ENCODE results near the gene SGTA.

The SGTA gene

DNA sequence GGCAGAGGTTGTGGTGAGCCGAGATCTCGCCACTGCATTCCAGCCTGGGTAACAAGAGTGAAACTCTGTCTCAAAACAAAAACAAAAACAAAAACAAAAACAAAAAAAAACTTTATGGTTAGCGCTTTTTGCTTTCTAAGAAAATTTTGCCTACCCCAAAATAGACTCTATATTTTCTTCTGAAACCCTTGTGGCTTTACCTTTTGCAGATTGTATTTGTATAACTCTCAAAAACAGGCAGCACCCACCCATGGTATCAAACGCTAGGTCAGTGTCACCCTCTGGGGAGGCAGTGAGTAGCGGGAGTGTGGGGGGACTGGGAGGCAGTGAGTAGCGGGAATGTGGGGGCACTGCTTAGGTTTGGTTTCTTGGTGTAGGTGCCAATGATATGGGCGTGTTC is 35.7 kb downstream of the SGTA start:
- DNase-seq (ENCODE audit: insufficient read length, low spot score) (no peak), FAIRE-seq (peak; percentile 76)
- TF ChIP-seq PAX5 (IDR thresholded peaks at IDR 0.05; ENCODE audit: insufficient read depth, low read length, severe bottlenecking) (no peak), POU2F2 (IDR thresholded peaks at IDR 0.05; ENCODE audit: low read depth, low read length) (no peak), TAF1 (IDR thresholded peaks at IDR 0.05; ENCODE audit: low read depth, low read length) (no peak), SPI1 (IDR thresholded peaks at IDR 0.05; ENCODE audit: low read depth, low read length) (no peak), POLR2AphosphoS5 (IDR thresholded peaks at IDR 0.05; ENCODE audit: low read depth, low read length) (no peak), POLR2A (IDR thresholded peaks at IDR 0.05; ENCODE audit: low read depth, low read length) (no peak)

DNA sequence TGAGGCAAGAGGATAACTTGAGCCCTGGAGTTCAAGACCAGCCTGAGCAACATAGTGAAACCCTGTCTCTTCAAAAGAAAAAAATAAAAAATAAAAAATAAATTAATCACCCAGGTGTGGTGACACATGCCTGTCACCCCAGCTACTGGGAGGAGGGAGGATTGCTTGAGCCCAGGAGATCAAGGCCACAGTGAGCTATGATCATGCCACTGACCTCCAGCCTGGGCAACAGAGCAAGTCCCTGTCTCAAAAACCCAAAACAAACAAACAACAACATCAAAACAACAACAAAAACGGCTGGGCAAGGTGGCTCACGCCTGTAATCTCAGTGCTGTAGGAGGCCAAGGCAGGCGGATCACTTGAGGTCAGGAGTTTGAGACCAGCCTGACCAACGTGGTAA is 39.0 kb downstream of the SGTA start:
- no peak for DNase-seq (ENCODE audit: insufficient read length, low spot score)
- FAIRE-seq, result no peak
- TF ChIP-seq TAF1 (IDR thresholded peaks at IDR 0.05; ENCODE audit: low read depth, low read length) (no peak), PAX5 (IDR thresholded peaks at IDR 0.05; ENCODE audit: insufficient read depth, low read length, severe bottlenecking) (no peak), POLR2AphosphoS5 (IDR thresholded peaks at IDR 0.05; ENCODE audit: low read depth, low read length) (no peak), POLR2A (IDR thresholded peaks at IDR 0.05; ENCODE audit: low read depth, low read length) (no peak), POU2F2 (IDR thresholded peaks at IDR 0.05; ENCODE audit: low read depth, low read length) (no peak), SPI1 (IDR thresholded peaks at IDR 0.05; ENCODE audit: low read depth, low read length) (no peak)

DNA sequence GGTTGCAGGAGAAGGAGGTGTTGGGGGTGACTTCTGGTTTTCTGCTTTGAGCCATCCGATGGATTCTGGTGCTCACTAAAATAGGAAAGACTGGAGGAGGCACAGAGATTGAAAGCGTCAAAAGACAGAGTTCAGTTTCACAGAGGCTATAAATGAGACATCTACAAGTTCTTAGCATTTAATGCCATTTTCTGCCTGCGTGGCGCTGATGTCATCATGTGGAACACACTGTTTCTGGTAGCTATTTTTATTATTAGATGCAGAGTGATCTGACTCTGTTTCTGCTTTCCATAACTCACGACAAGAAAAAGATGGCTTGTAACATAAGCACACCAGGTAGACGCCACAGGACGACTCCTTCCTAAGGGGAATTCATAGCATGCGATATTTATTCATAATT is 40.0 kb downstream of the SGTA start:
- TF ChIP-seq TAF1 (IDR thresholded peaks at IDR 0.05; ENCODE audit: low read depth, low read length), result no peak
- no peak for TF ChIP-seq PAX5 (IDR thresholded peaks at IDR 0.05; ENCODE audit: insufficient read depth, low read length, severe bottlenecking)
- TF ChIP-seq POLR2A (IDR thresholded peaks at IDR 0.05; ENCODE audit: low read depth, low read length), result no peak
- TF ChIP-seq SPI1 (IDR thresholded peaks at IDR 0.05; ENCODE audit: low read depth, low read length), result no peak
- no peak for TF ChIP-seq POLR2AphosphoS5 (IDR thresholded peaks at IDR 0.05; ENCODE audit: low read depth, low read length)
- TF ChIP-seq POU2F2 (IDR thresholded peaks at IDR 0.05; ENCODE audit: low read depth, low read length), result no peak
- DNase-seq (ENCODE audit: insufficient read length, low spot score) (no peak), FAIRE-seq (no peak)

DNA sequence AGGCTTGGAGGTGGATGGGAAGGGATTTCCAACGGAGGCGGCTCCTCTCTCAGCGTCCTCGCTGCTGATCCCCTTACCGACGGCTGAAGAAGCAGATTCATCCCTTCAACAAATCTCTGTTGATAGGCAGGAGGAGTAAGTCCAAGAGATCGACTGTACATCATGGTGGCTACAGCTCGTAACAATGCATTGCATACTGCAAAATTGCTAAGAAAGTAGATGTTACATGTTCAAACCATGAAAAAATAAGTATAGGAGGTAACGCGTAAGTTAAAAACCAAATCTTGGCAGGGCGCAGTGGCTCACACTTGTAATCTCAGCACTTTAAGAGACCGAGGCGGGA is 42.8 kb downstream of the SGTA start:
- TF ChIP-seq POLR2A (IDR thresholded peaks at IDR 0.05; ENCODE audit: low read depth, low read length) (no peak), PAX5 (IDR thresholded peaks at IDR 0.05; ENCODE audit: insufficient read depth, low read length, severe bottlenecking) (no peak), POU2F2 (IDR thresholded peaks at IDR 0.05; ENCODE audit: low read depth, low read length) (no peak), SPI1 (IDR thresholded peaks at IDR 0.05; ENCODE audit: low read depth, low read length) (no peak), POLR2AphosphoS5 (IDR thresholded peaks at IDR 0.05; ENCODE audit: low read depth, low read length) (no peak), TAF1 (IDR thresholded peaks at IDR 0.05; ENCODE audit: low read depth, low read length) (no peak)
- DNase-seq (ENCODE audit: insufficient read length, low spot score), result no peak
- no peak for FAIRE-seq

DNA sequence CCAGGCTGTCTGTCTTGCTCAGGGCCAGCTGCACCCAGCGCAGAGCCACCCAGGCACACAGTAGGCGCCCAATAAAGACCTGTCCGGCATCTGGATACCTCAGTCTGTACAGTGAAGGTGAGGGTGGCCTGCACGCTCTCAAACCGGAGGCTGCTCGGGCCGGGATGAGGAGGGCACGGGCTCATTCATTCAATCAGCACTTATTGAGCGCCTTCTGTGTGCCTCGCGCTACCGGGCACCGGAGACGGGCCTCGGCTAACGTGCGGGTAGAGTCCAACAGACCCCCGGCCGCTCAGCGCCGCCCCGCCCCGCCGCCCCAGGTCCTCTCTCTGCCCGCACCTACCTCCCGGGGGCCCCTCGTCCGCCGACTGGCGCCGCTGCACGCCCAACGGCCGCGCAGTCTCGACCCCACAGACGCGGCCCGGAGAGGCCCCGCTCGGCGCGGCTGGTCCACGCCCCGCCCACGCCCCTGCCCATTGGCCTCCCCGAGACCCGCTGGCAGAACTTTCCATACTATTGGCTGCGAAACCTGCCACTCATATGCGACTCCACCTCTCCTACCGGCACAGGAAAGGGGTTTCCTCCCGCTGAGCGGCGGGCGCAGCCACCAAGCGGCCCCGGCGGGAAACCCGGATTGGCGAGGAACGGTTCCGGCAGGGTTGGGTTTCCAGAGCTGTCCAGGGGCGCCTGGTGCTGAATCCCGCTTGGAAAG is 43.3 kb downstream of the SGTA start, which contains the start of gene SLC39A3:
Gene SLC39A3, minus strand, starts transcription at position 416 of the 712 bp plus-strand sequence. CDS start 2,760 bp downstream, outside the sequence.
- FAIRE-seq (peak; percentile 98), DNase-seq (ENCODE audit: insufficient read length, low spot score) (peak; percentile 100)
- peak; percentile 76 for TF ChIP-seq POU2F2 (IDR thresholded peaks at IDR 0.05; ENCODE audit: low read depth, low read length)
- TF ChIP-seq PAX5 (IDR thresholded peaks at IDR 0.05; ENCODE audit: insufficient read depth, low read length, severe bottlenecking), result no peak

DNA sequence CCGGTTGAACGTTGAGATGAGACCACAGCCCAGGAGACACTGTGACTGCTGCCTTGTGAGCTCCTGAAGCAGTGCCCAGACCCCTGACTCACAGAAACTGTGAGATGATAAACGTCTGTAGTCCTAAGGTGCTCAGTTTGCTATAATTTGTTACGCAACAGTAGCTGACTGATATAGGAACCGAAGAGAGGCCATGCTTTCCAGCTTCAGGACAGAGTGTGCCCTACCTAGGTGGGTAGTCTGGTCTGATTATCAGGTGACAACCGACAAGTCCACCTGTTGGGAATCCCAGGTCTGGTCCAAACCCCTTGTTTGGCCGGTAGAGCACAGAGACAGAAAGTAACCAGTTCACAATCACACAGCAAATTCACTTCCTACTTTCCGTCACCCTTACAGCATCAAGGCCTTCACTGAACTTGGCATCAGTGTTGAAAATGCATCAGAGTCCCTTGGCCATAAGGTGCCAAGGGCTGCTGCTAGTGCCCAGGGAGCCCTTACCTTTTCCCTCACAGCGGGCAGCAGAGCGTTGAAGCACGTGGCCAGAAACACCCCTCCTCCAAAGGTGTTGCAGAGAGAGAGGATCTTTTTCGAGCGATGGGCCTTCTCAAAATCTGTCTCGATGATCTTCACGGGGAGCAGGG is 46.4 kb downstream of the SGTA start:
- DNase-seq (ENCODE audit: insufficient read length, low spot score) (no peak), FAIRE-seq (no peak)
- TF ChIP-seq PAX5 (IDR thresholded peaks at IDR 0.05; ENCODE audit: insufficient read depth, low read length, severe bottlenecking) (no peak), POU2F2 (IDR thresholded peaks at IDR 0.05; ENCODE audit: low read depth, low read length) (no peak), POLR2AphosphoS5 (IDR thresholded peaks at IDR 0.05; ENCODE audit: low read depth, low read length) (no peak), SPI1 (IDR thresholded peaks at IDR 0.05; ENCODE audit: low read depth, low read length) (no peak), POLR2A (IDR thresholded peaks at IDR 0.05; ENCODE audit: low read depth, low read length) (no peak), TAF1 (IDR thresholded peaks at IDR 0.05; ENCODE audit: low read depth, low read length) (no peak)

DNA sequence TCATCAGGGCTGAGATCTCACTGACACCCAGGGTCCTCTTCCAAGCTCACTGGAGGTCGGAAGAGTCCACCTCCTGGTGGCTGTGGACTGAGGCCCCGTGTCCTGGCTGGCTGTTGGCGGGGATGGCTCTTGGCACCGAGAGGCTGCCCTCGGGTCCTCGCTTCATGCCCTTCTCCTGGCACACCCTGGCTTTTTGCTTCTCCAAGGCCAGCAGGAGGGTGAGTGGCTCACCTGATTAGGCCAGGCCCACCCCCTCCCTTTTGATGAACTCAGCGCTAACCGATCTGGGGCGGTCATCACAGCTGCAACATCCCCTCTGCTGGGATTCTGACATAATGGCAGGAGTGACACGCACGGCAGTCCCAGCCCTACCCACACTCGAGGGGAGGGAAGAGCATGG is 47.7 kb downstream of the SGTA start:
- no peak for TF ChIP-seq PAX5 (IDR thresholded peaks at IDR 0.05; ENCODE audit: insufficient read depth, low read length, severe bottlenecking)
- no peak for TF ChIP-seq POU2F2 (IDR thresholded peaks at IDR 0.05; ENCODE audit: low read depth, low read length)
- TF ChIP-seq SPI1 (IDR thresholded peaks at IDR 0.05; ENCODE audit: low read depth, low read length), result no peak
- TF ChIP-seq POLR2AphosphoS5 (IDR thresholded peaks at IDR 0.05; ENCODE audit: low read depth, low read length), result no peak
- TF ChIP-seq TAF1 (IDR thresholded peaks at IDR 0.05; ENCODE audit: low read depth, low read length), result no peak
- TF ChIP-seq POLR2A (IDR thresholded peaks at IDR 0.05; ENCODE audit: low read depth, low read length), result no peak
- DNase-seq (ENCODE audit: insufficient read length, low spot score) (no peak), FAIRE-seq (no peak)

DNA sequence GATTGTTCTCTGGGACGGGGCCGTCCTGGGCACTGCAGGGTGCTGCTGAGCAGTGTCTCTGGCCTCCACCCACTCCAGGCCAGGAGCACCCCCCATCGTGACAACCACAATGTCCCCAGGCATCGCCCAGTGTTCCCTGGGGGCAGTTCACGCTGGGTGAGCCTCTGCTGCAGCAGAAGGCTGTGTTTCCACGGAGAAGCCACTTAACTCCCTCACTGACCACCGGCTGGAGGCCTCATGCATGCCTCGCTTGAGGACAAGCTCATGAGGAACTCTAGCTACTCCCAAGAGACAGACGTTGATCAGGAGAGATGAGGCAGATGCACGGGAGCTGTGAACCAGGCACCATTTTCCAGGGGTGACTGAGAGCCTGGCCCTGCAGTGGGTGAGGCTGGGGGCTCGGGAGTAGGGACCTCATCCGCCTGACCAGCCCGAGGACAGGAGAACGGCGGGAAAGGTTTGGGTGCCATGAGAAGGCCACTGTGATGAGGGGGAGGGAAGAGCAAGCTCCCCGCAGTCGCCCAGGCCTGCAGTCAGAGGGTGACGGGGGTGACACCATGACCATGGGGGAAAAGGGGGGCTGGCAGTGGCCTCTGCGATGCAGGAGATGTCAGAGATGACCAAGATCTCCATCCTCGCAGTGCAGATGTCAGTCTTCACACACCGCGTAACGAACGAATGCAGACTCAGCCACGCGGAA is 48.3 kb downstream of the SGTA start:
- FAIRE-seq (no peak), DNase-seq (ENCODE audit: insufficient read length, low spot score) (no peak)
- no peak for TF ChIP-seq POU2F2 (IDR thresholded peaks at IDR 0.05; ENCODE audit: low read depth, low read length)
- no peak for TF ChIP-seq SPI1 (IDR thresholded peaks at IDR 0.05; ENCODE audit: low read depth, low read length)

DNA sequence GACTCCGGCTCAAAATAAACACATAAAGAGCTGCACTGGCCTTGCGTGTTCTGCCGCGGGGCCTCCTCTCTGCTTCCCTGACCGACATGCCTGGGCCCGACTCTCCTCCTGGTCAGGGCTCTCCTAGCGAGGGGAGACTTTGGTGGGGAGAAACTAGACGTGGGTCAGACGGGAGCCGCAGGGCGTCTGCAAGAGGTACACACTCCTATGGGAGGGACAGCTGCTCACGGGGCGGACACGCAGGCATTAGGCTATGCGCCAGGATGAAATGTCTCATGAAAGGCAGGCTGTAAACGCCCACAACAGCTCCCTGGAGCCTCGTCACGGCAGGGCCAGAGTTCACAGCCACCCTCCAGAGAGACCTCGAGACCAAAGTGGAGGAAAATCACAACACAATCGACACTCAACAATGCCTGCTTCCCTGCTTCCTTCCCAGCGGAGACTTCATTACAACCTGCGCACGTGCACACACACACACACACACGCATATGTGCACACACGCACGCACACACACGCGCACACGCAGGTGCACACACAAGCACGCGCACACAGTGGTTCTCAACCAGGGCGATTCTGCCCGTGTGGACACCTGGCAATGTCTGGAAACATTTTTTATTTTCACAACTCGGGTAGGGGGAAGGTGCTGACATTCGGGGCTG is 49.0 kb downstream of the SGTA start:
- FAIRE-seq, result peak; percentile 56
- DNase-seq (ENCODE audit: insufficient read length, low spot score), result no peak
- TF ChIP-seq POLR2AphosphoS5 (IDR thresholded peaks at IDR 0.05; ENCODE audit: low read depth, low read length) (no peak), POLR2A (IDR thresholded peaks at IDR 0.05; ENCODE audit: low read depth, low read length) (no peak), SPI1 (IDR thresholded peaks at IDR 0.05; ENCODE audit: low read depth, low read length) (no peak), PAX5 (IDR thresholded peaks at IDR 0.05; ENCODE audit: insufficient read depth, low read length, severe bottlenecking) (no peak), POU2F2 (IDR thresholded peaks at IDR 0.05; ENCODE audit: low read depth, low read length) (no peak), TAF1 (IDR thresholded peaks at IDR 0.05; ENCODE audit: low read depth, low read length) (no peak)

All from GM12891 (cell line).